ENCODE results near the gene P4HTM. TPM values are rescaled to one million over a fixed set of nuclear protein-coding genes. Genes with fewer than 3 reads are reported as not detected.
A peak's percentile ranks its signal among the peaks of the same experiment; 100 is the strongest.

P4HTM gene
- total RNA-seq, 1 experiment from 2014 or later: 18.8 TPM

GRCh38 chr3:49026536-49026935, 36.5 kb downstream of the P4HTM start:
- no peak for TF ChIP-seq CTCF (IDR thresholded peaks at IDR 0.05; ENCODE audit: unreplicated experiment)
- Mint-ChIP-seq H3K4me3 (ENCODE audit: unreplicated experiment) (peak overlapping the region; percentile 95), H3K36me3 (ENCODE audit: insufficient read depth, unreplicated experiment) (peaks cover 99% of the 10 kb centered on the region), H3K27ac (ENCODE audit: low read depth, unreplicated experiment) (no peak overlapping the region), H3K4me1 (ENCODE audit: insufficient read depth, unreplicated experiment) (peaks cover 33% of the 10 kb centered on the region), H3K27me3 (ENCODE audit: insufficient read depth, unreplicated experiment) (no peaks in the 10 kb centered on the region), H3K9me3 (ENCODE audit: unreplicated experiment) (no peaks in the 10 kb centered on the region)
- DNase-seq (ENCODE audit: unreplicated experiment): no peak
- CTCF ChIA-PET: interaction anchor here (1.0 kb wide), 1 partner anchor 39 kb away, joined by 4 read pairs; no protein-coding TSS in a partner anchor
- POLR2A ChIA-PET: interaction anchor here (0.6 to 1.7 kb wide), 7 partner anchors 8 to 444 kb away, joined by 3 to 9 read pairs (median 4); partner anchors contain the start of genes DAG1, DALRD3 and QRICH1
- no TSS peak for BruUV-seq (replicated peaks)
- intact Hi-C loops (cut with micrococcal nuclease): loop anchor here (5.0 to 10.0 kb wide), 2 partner anchors 66 to 128 kb away; partner anchors contain the start of gene QRICH1

GRCh38 chr3:49027634-49028033, 37.6 kb downstream of the P4HTM start:
- Mint-ChIP-seq H3K4me1 (ENCODE audit: insufficient read depth, unreplicated experiment) (peaks cover 33% of the 10 kb centered on the region), H3K36me3 (ENCODE audit: insufficient read depth, unreplicated experiment) (peaks cover 99% of the 10 kb centered on the region), H3K27me3 (ENCODE audit: insufficient read depth, unreplicated experiment) (no peaks in the 10 kb centered on the region), H3K27ac (ENCODE audit: low read depth, unreplicated experiment) (peak overlapping the region; percentile 99), H3K4me3 (ENCODE audit: unreplicated experiment) (peak overlapping the region; percentile 95), H3K9me3 (ENCODE audit: unreplicated experiment) (no peaks in the 10 kb centered on the region)
- ChIA-PET POLR2A (interaction anchor here (2.3 to 2.4 kb wide), 2 partner anchors 8 to 65 kb away, joined by 43 to 47 read pairs; partner anchors contain the start of genes DALRD3 and QRICH1), CTCF (no interaction called here)
- no peak for TF ChIP-seq CTCF (IDR thresholded peaks at IDR 0.05; ENCODE audit: unreplicated experiment)
- intact Hi-C loops (cut with micrococcal nuclease): loop anchor here (5.0 to 10.0 kb wide), 2 partner anchors 65 to 127 kb away; partner anchors contain the start of gene QRICH1
- no TSS peak for BruUV-seq (replicated peaks)
- no peak for DNase-seq (ENCODE audit: unreplicated experiment)

GRCh38 chr3:49028298-49028672, 38.2 kb downstream of the P4HTM start:
- ChIA-PET POLR2A (interaction anchor here (1.5 to 2.4 kb wide), 9 partner anchors 9 to 324 kb away, joined by 5 to 47 read pairs (median 11); partner anchors contain the start of genes DALRD3, LAMB2, QARS1 and QRICH1), CTCF (interaction anchor here (1.9 kb wide), 1 partner anchor 39 kb away, joined by 7 read pairs; no protein-coding TSS in a partner anchor)
- peak overlapping the region; percentile 95 for H3K4me3 Mint-ChIP-seq (ENCODE audit: unreplicated experiment)
- H3K4me1 Mint-ChIP-seq (ENCODE audit: insufficient read depth, unreplicated experiment): peaks cover 40% of the 10 kb centered on the region
- H3K27me3 Mint-ChIP-seq (ENCODE audit: insufficient read depth, unreplicated experiment): no peaks in the 10 kb centered on the region
- no peak for DNase-seq (ENCODE audit: unreplicated experiment)
- intact Hi-C loops (cut with micrococcal nuclease): loop anchor here (5.0 to 10.0 kb wide), 2 partner anchors 64 to 127 kb away; partner anchors contain the start of gene QRICH1
- TF ChIP-seq CTCF (IDR thresholded peaks at IDR 0.05; ENCODE audit: unreplicated experiment): no peak
- no peaks in the 10 kb centered on the region for H3K9me3 Mint-ChIP-seq (ENCODE audit: unreplicated experiment)
- H3K36me3 Mint-ChIP-seq (ENCODE audit: insufficient read depth, unreplicated experiment): peaks cover 99% of the 10 kb centered on the region
- peak overlapping the region; percentile 99 for H3K27ac Mint-ChIP-seq (ENCODE audit: low read depth, unreplicated experiment)
- BruUV-seq (replicated peaks): no TSS peak

- Mint-ChIP-seq H3K4me1 (ENCODE audit: insufficient read depth, unreplicated experiment) (peaks cover 40% of the 10 kb centered on the region), H3K9me3 (ENCODE audit: unreplicated experiment) (no peaks in the 10 kb centered on the region), H3K27ac (ENCODE audit: low read depth, unreplicated experiment) (peak within 1 kb of the TSS; percentile 99), H3K27me3 (ENCODE audit: insufficient read depth, unreplicated experiment) (no peaks in the 10 kb centered on the region), H3K36me3 (ENCODE audit: insufficient read depth, unreplicated experiment) (peaks cover 98% of the 10 kb centered on the region), H3K4me3 (ENCODE audit: unreplicated experiment) (peak within 1 kb of the TSS; percentile 95)
- DNase-seq (ENCODE audit: unreplicated experiment): peak; percentile 90
- intact Hi-C loops (cut with micrococcal nuclease): loop anchor here (5.0 to 10.0 kb wide), 2 partner anchors 63 to 126 kb away; partner anchors contain the start of gene QRICH1
- ChIA-PET POLR2A (interaction anchor here (0.5 to 2.4 kb wide), 29 partner anchors 9 to 800 kb away, joined by 3 to 47 read pairs (median 4); partner anchors contain the start of genes ARIH2, DALRD3, LAMB2 and NICN1), CTCF (interaction anchor here (0.6 to 1.9 kb wide), 3 partner anchors 40 to 750 kb away, joined by 3 to 7 read pairs (median 3); no protein-coding TSS in a partner anchor)
- TSS peak; percentile 57 for BruUV-seq (replicated peaks)
- no peak for TF ChIP-seq CTCF (IDR thresholded peaks at IDR 0.05; ENCODE audit: unreplicated experiment)
Measured at GRCh38 chr3:49028673-49029562, 38.9 kb downstream of the P4HTM start, which contains the start of gene IMPDH2. TSS of gene IMPDH2 (minus strand) at chr3:49029398. CDS start at chr3:49029350, 48 bp downstream.

Data from MCF 10A (cell line).